ENCODE results near the gene LCAT.

LCAT gene

GRCh38 chr16:67968400-67969253, 24.7 kb upstream of the LCAT start, which contains the start of gene SLC12A4:
TSS of gene SLC12A4 (minus strand) at chr16:67968637. CDS start at chr16:67968553, 84 bp downstream.
- DNase-seq = peak; percentile 4

- no peak for DNase-seq
Observed at GRCh38 chr16:67967958-67968399, 24.1 kb upstream of the LCAT start.

GRCh38 chr16:67967183-67967957, 23.4 kb upstream of the LCAT start:
- DNase-seq = no peak

- DNase-seq = no peak
Observed at GRCh38 chr16:67966549-67967182, 22.7 kb upstream of the LCAT start.

- no peak for DNase-seq
Observed at GRCh38 chr16:67965668-67966548, 22.0 kb upstream of the LCAT start.

- no peak for DNase-seq
Observed at GRCh38 chr16:67964477-67965131, 20.7 kb upstream of the LCAT start.

GRCh38 chr16:67963662-67964321, 19.9 kb upstream of the LCAT start:
- DNase-seq = no peak

GRCh38 chr16:67963292-67963661, 19.4 kb upstream of the LCAT start:
- DNase-seq = no peak

- no peak for DNase-seq
Observed at GRCh38 chr16:67962135-67962534, 18.2 kb upstream of the LCAT start.

- peak; percentile 88 for DNase-seq
Observed at GRCh38 chr16:67961551-67961957, 17.6 kb upstream of the LCAT start.

GRCh38 chr16:67959536-67960329, 15.8 kb upstream of the LCAT start:
- DNase-seq = no peak

- no peak for DNase-seq
Observed at GRCh38 chr16:67957622-67958021, 13.7 kb upstream of the LCAT start.

- DNase-seq = no peak
Observed at GRCh38 chr16:67954421-67955196, 10.7 kb upstream of the LCAT start.

- no peak for DNase-seq
Observed at GRCh38 chr16:67953641-67954375, 9.9 kb upstream of the LCAT start.

GRCh38 chr16:67951485-67951884, 7.6 kb upstream of the LCAT start:
- no peak for DNase-seq

- DNase-seq = no peak
Observed at GRCh38 chr16:67950335-67950843, 6.5 kb upstream of the LCAT start.

GRCh38 chr16:67949645-67950044, 5.7 kb upstream of the LCAT start:
- DNase-seq = no peak

GRCh38 chr16:67948015-67948414, 4.1 kb upstream of the LCAT start:
- no peak for DNase-seq

Measured in NCI-H748 treated with DMSO at 0.1 percent for 48 hours (cell line).